GOT3 (cell line): ENCODE measurements around the gene ZCCHC14.
"Not testable (repeated sequence)": the region's sequence is repeated elsewhere in the genome, so short reads cannot be mapped to it uniquely, and the experiment has no call there.

Source experiments
- DNase-seq: peaks from one replicate; lab custom pipeline; 2025; ENCODE audit warnings: mixed read lengths; lab: John Stamatoyannopoulos, UW

ZCCHC14 gene

DNA sequence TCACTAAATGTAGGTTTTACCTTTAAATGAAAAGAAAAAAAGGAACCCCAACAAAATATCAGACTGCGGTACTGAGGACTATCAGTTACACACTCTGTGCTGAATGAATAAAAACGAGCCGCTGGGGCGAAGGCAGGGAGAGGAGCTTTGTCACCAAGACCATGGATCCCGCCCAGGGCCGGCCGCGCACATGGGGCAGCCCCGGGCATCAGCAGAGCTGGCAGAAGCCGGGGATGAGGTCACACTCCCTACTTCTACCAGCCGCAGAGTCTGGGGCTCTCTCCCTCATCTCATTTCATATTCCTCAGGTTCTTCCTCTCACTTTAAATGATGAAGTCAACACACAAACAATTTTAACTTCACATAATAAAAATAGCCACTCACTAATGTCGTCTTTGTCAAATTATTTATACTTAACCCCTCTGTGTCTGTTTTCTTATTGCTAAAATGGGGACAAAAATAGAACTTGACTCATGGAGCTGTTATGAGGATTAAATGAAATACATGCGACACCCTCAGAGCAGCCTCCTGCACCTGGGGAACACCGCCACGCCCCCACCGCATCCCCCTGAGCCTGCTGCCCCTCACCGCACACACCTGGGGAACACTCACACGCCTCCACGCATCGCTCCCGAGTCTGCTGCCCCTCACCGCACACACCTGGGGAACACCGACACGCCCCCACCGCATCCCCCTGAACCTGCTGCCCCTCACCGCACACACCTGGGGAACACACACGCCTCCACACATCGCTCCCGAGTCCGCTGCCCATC lies 15.4 kb downstream of the ZCCHC14 start:
- not testable (repeated sequence) for DNase-seq

- DNase-seq = no peak
These were observed 18.2 kb downstream of the ZCCHC14 start for GRCh38 chr16:87474566-87474996.

- no peak for DNase-seq
These were observed 18.8 kb downstream of the ZCCHC14 start for GRCh38 chr16:87474017-87474416.

GRCh38 chr16:87472935-87473334 lies 19.9 kb downstream of the ZCCHC14 start:
- no peak for DNase-seq

- DNase-seq = no peak
These were observed 20.6 kb downstream of the ZCCHC14 start for GRCh38 chr16:87472142-87472778.

DNA sequence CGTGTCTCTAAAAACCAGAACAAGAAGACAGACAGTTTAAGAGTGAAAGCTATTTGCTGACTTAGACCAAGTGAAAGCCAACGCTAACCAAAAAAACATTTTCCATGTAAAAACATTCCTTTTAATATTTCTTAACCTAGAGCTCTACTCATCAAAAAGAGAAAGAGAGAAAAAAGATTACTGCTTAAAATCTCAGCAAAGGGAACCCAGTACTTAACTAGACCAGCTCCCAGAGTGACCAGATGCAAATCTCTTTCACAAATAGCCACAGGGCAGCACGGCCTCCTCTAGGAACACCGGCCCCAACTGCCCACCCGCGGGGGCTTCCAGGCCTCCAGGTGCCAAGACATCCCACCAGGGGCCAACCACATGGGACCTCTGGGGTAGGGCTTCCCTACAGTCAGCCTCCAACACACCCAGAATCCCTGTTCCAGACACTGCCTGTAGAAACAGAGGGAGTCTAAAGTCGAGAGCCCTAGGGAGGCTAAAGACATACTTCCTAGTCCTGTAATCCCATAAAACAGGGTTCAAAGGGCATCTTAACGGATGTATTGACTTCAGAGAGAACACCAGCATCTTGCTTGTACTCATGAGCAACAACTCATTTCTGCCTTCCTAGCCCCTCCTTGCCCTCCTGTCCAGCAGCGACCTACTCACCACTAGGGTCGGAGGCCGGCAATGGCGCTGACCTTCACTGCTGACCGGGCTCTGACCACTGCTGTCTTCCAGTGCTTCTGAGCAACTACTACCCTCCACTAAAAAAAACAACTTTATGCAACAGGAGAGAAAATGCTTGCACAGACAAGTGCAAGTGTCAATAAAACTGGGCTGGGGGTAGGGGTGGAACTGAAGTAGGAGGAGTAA lies 21.3 kb downstream of the ZCCHC14 start:
- no peak for DNase-seq

- DNase-seq = no peak
These were observed 22.5 kb downstream of the ZCCHC14 start for GRCh38 chr16:87470332-87470731.

DNA sequence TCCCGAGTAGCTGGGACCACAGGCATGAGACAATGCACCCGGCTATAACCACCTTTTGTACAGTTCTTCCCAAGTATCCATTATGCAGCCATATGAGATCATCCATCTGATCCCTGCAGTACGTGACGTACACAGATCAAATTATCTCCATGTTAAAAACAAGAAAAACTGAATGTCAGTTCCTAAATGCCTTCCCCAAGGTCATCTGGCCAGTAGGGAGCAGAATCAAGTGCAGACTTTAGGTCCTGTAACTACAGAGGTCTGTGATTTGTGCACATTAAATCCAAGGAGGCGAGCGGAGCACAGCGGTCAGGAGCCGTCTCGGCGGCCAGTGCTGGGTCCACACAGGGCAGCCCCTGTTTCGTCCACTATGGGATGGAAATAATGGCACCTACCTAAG lies 23.7 kb downstream of the ZCCHC14 start:
- no peak for DNase-seq

- no peak for DNase-seq
These were observed 24.3 kb downstream of the ZCCHC14 start for GRCh38 chr16:87468550-87468949.

- DNase-seq = no peak
These were observed 25.8 kb downstream of the ZCCHC14 start for GRCh38 chr16:87466975-87467501.

GRCh38 chr16:87465879-87466278 lies 26.9 kb downstream of the ZCCHC14 start:
- no peak for DNase-seq

DNA sequence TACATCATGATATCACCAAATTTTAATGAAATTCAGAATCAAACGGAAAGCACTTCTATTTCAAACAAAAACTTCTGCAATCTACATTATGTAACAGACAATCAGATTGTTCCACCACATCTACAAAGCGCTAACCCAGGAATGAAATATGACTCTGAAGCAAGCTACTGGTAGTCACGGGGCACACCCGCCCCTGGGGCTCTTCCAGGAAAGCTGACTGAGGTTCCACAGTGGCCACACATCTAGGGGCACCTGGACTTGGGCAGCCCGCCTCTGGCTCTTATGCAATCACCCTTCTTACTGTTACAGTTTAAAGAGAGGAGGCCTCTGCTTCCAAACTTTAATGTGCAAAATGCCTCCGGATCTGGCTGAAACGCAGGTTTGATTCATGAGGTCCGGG lies 27.5 kb downstream of the ZCCHC14 start:
- DNase-seq = no peak

GRCh38 chr16:87464691-87465300 lies 28.0 kb downstream of the ZCCHC14 start:
- peak; percentile 60 for DNase-seq

- no peak for DNase-seq
These were observed 28.8 kb downstream of the ZCCHC14 start for GRCh38 chr16:87463722-87464690.

DNA sequence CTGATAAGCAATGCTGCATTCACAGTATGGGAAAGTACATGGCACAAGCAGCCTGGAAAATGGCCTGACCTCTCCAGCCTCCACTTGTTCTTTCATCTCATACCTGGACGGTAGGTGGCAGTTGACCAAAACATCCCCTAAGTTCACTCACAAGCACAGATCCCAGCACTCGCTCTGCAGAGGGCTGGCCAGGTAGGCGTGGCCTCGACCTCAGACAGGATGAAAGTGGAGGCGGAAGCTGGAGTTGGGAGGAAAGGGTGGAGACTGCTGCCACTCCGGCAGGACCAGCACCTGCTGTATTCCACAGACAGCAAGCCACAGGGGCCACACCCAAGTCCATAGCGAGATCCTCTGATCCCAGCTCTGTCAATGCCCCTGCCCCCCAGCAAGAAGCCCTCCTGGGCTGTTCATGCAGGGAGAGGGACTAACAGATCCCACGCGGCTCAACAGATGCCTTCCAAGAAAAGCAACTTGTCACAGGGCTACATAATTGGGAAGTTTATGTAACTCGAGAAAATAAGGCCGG lies 31.3 kb downstream of the ZCCHC14 start:
- DNase-seq = no peak

GRCh38 chr16:87460936-87461335 lies 31.9 kb downstream of the ZCCHC14 start:
- DNase-seq = no peak

DNA sequence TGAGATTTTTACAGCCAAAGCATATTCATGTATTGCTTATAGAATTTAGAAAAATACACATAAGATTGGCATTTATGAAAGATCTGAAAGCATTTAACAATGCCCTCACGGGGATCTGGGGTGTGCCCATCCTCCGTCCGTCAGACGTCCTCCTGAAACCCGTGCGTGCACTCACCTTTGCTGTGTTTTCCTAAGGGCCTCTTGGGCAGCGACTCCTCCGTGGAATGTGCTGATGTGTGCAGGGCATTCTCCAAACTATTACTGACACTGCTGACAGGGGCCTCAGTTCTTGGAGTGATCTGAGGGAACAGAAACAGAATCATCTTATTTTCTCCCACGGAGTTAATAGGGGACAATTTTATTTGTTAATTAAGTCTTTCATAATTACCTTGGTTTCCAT lies 33.0 kb downstream of the ZCCHC14 start:
- no peak for DNase-seq

DNA sequence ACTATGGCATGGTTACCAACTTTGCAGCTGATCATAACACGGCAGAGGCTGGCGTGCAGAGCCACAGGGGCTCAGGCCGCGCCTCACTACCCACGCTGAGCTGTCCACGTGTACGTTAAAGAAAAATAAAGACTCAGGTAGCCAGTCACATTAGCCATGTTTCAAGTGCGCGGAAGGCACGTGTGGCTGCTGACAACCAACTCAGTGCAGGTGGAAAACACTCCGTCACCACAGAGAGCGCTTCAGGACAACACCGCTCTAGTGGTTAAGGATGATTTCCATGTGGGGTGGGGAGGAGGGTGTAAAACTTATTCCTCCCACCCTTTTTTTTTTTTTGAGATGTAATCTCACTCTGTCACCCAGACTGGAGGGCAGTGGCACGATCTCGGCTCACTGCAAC lies 33.8 kb downstream of the ZCCHC14 start:
- no peak for DNase-seq

DNA sequence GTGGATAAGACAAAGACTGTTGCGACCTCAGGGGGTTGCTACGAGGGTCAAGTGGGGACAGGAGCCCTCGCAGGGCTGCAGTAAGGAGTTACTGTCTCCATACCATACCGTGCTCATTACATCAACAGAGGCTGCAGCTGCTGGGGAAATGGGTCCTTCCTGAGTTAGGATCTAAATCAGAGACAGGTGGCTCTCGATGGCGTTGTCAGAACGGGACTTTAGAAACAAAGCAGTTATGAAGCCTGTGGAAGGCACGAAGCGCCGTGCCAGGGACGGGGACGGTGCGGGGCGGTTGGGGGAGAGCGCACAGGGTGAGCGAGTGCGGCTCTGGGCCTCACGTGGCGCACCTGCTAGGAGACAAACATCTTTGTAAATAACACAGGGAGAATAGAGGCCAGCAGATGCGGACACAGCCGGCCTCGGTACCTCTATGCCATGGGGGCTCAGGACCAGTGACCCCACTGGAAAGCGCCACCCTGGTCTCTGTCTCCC lies 34.4 kb downstream of the ZCCHC14 start:
- no peak for DNase-seq

- DNase-seq = peak; percentile 39
These were observed 35.0 kb downstream of the ZCCHC14 start for GRCh38 chr16:87457709-87458423.
